NT2/D1 (cell line): Measurements from ENCODE around the gene NAA80.

Experiments used
- DNase-seq: peaks from one replicate; pipeline ENCODE4 v3.0.0-alpha.2; 2011; ENCODE audit warnings: low read depth, low spot score
- H3K27me3 ChIP-seq: 2 replicates; pipeline ENCODE4 v1.6.0; 2011; ENCODE audit warnings: mild to moderate bottlenecking; ENCODE audit not compliant: insufficient read length, insufficient read depth
- H3K36me3 ChIP-seq: 2 replicates; pipeline ENCODE4 v1.6.1; 2011; ENCODE audit warnings: mild to moderate bottlenecking, low read length, mixed read lengths; ENCODE audit not compliant: insufficient read depth, insufficient read length
- H3K4me1 ChIP-seq: 2 replicates; pipeline ENCODE4 v1.5.1; 2011; ENCODE audit not compliant: insufficient read depth, insufficient read length
- H3K4me3 ChIP-seq: 2 replicates; pipeline ENCODE4 v1.5.1; 2011; ENCODE audit warnings: low read depth; ENCODE audit not compliant: insufficient read length
- H3K9ac ChIP-seq: 2 replicates; pipeline ENCODE4 v1.6.0; 2011; ENCODE audit warnings: low read depth; ENCODE audit not compliant: insufficient read length
- H3K9me3 ChIP-seq: 2 replicates; pipeline ENCODE4 v1.5.1; 2011; ENCODE audit warnings: mild to moderate bottlenecking, low read length; ENCODE audit not compliant: insufficient read depth
- SUZ12 ChIP-seq: IDR thresholded peaks from 2 replicates; pipeline ENCODE4 v1.6.1; 2011; ENCODE audit not compliant: insufficient read length, insufficient read depth; ENCODE audit errors: extremely low read depth
- YY1 ChIP-seq: IDR thresholded peaks from 2 replicates; pipeline ENCODE4 v1.6.1; 2011; ENCODE audit not compliant: insufficient read length, insufficient read depth
- ZNF274 ChIP-seq: IDR thresholded peaks from 2 replicates; pipeline ENCODE4 v1.6.1; 2011; ENCODE audit warnings: mild to moderate bottlenecking, low read depth, low read length

The NAA80 gene

GRCh38 chr3:50269977-50270413 is 29.2 kb downstream of the NAA80 start:
- TF ChIP-seq SUZ12 (no peak), YY1 (no peak), ZNF274 (no peak)
- H3K4me1 ChIP-seq = peaks cover 69% of the 10 kb centered on the region
- DNase-seq = no peak
- peak overlapping the region; percentile 87 for H3K9ac ChIP-seq
- H3K36me3 ChIP-seq = peaks cover 38% of the 10 kb centered on the region
- peak overlapping the region; percentile 48 for H3K4me3 ChIP-seq
- no peaks in the 10 kb centered on the region for H3K9me3 ChIP-seq
- H3K27me3 ChIP-seq = no peaks in the 10 kb centered on the region

- no peaks in the 10 kb centered on the region for H3K27me3 ChIP-seq
- H3K9ac ChIP-seq = peak overlapping the region; percentile 87
- no peak for DNase-seq
- peak overlapping the region; percentile 48 for H3K4me3 ChIP-seq
- TF ChIP-seq YY1 = no peak
- TF ChIP-seq SUZ12 = no peak
- TF ChIP-seq ZNF274 = no peak
- H3K4me1 ChIP-seq = peaks cover 67% of the 10 kb centered on the region
- H3K36me3 ChIP-seq = peaks cover 34% of the 10 kb centered on the region
- no peaks in the 10 kb centered on the region for H3K9me3 ChIP-seq
These were observed 29.7 kb downstream of the NAA80 start for GRCh38 chr3:50269460-50269859.

- H3K9me3 ChIP-seq = no peaks in the 10 kb centered on the region
- no peaks in the 10 kb centered on the region for H3K27me3 ChIP-seq
- peaks cover 68% of the 10 kb centered on the region for H3K4me1 ChIP-seq
- TF ChIP-seq ZNF274 = no peak
- TF ChIP-seq YY1 = no peak
- no peak for TF ChIP-seq SUZ12
- peaks cover 28% of the 10 kb centered on the region for H3K36me3 ChIP-seq
- DNase-seq = no peak
- peak within 1 kb of the TSS; percentile 49 for H3K4me3 ChIP-seq
- H3K9ac ChIP-seq = peak within 1 kb of the TSS; percentile 87
These were observed 30.3 kb downstream of the NAA80 start, which contains the start of gene SEMA3B for GRCh38 chr3:50268703-50269451. TSS of gene SEMA3B (plus strand) at chr3:50269147. CDS start at chr3:50269241, 94 bp downstream.

- Histone ChIP-seq H3K4me3 (peak overlapping the region; percentile 49), H3K36me3 (peaks cover 22% of the 10 kb centered on the region), H3K9ac (peak overlapping the region; percentile 43), H3K27me3 (no peaks in the 10 kb centered on the region), H3K9me3 (no peaks in the 10 kb centered on the region), H3K4me1 (peaks cover 62% of the 10 kb centered on the region)
- no peak for DNase-seq
- TF ChIP-seq ZNF274 (no peak), SUZ12 (no peak), YY1 (no peak)
These were observed 30.9 kb downstream of the NAA80 start for GRCh38 chr3:50268276-50268675.

- no peak for DNase-seq
- Histone ChIP-seq H3K4me3 (peak overlapping the region; percentile 49), H3K36me3 (peaks cover 20% of the 10 kb centered on the region), H3K9me3 (no peaks in the 10 kb centered on the region), H3K9ac (peak overlapping the region; percentile 85), H3K4me1 (peaks cover 67% of the 10 kb centered on the region), H3K27me3 (no peaks in the 10 kb centered on the region)
- no peak for TF ChIP-seq SUZ12
- TF ChIP-seq YY1 = no peak
- no peak for TF ChIP-seq ZNF274
These were observed 31.8 kb downstream of the NAA80 start for GRCh38 chr3:50267280-50267913.

- Histone ChIP-seq H3K4me1 (peaks cover 68% of the 10 kb centered on the region), H3K9ac (peak overlapping the region; percentile 85), H3K4me3 (peak overlapping the region; percentile 49)
These were observed 32.4 kb downstream of the NAA80 start for GRCh38 chr3:50266836-50267235.

GRCh38 chr3:50266017-50266416 is 33.2 kb downstream of the NAA80 start:
- peak overlapping the region; percentile 68 for H3K9ac ChIP-seq
- no peaks in the 10 kb centered on the region for H3K9me3 ChIP-seq
- peaks cover 70% of the 10 kb centered on the region for H3K4me1 ChIP-seq
- TF ChIP-seq SUZ12 = no peak
- no peak for TF ChIP-seq YY1
- no peak for TF ChIP-seq ZNF274
- DNase-seq = no peak
- no peak overlapping the region for H3K4me3 ChIP-seq
- no peaks in the 10 kb centered on the region for H3K27me3 ChIP-seq
- H3K36me3 ChIP-seq = peaks cover 13% of the 10 kb centered on the region

More at GRCh38 chr3:50266836-50267235, 32.4 kb downstream of the NAA80 start:
- TF ChIP-seq YY1 (no peak), ZNF274 (no peak), SUZ12 (no peak)
- no peaks in the 10 kb centered on the region for H3K27me3 ChIP-seq
- no peaks in the 10 kb centered on the region for H3K9me3 ChIP-seq
- peaks cover 20% of the 10 kb centered on the region for H3K36me3 ChIP-seq
- DNase-seq = no peak
